Measurements from ENCODE around the gene NACA2.

NACA2 gene

DNA sequence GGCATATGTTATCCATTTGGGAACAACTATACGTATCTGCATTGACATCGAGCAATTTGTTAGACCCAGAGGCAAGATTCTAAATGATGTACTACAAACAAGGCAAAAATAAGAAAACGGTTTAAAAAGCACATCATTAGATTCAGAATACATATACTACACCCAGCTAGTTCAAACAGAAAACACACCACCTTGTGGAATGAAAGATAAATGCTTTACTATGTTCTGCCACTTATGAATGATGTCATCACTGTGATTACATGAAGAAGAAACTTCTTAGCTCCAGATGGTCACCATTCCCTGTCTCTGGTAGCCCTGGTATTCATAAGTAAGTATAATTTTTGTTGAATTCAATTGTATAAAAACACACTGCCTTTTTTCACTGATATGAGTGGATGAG is 7.8 kb downstream of the NACA2 start:
- Histone ChIP-seq H3K4me3 (ENCODE audit: low read depth in 1 of 2, low read length in 1 of 2) (no peak overlapping the region), H3K27me3 (peaks cover 68% of the 10 kb centered on the region), H3K27ac (no peak overlapping the region), H3K36me3 (no peaks in the 10 kb centered on the region), H3K9me3 (no peaks in the 10 kb centered on the region), H3K4me1 (ENCODE audit: control insufficient read depth in 1 of 2, insufficient read depth in 1 of 2, low read depth in 1 of 2, low read length in 1 of 2) (no peaks in the 10 kb centered on the region)
- TF ChIP-seq, protein P1, sequence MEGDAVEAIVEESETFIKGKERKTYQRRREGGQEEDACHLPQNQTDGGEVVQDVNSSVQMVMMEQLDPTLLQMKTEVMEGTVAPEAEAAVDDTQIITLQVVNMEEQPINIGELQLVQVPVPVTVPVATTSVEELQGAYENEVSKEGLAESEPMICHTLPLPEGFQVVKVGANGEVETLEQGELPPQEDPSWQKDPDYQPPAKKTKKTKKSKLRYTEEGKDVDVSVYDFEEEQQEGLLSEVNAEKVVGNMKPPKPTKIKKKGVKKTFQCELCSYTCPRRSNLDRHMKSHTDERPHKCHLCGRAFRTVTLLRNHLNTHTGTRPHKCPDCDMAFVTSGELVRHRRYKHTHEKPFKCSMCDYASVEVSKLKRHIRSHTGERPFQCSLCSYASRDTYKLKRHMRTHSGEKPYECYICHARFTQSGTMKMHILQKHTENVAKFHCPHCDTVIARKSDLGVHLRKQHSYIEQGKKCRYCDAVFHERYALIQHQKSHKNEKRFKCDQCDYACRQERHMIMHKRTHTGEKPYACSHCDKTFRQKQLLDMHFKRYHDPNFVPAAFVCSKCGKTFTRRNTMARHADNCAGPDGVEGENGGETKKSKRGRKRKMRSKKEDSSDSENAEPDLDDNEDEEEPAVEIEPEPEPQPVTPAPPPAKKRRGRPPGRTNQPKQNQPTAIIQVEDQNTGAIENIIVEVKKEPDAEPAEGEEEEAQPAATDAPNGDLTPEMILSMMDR (IDR thresholded peaks at IDR 0.05), result no peak

DNA sequence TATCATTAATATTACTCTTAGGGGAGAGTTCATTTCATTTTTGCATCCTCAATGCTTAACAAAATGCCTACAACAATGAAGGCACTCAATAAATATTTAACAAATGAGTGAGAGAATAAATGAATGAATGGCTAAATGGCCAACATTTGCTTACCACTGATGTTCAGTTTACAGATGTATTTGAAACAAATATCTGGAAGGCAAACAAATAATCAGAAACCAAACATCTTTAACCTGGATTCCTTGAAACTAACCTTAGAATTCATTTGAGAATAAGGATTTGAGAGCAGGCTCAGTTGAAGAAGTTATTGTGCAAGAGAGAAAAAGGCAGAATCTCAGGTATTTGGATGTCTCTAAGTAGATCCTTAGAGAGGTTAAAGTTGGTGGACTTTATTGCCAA is 8.4 kb downstream of the NACA2 start:
- Histone ChIP-seq H3K9me3 (no peaks in the 10 kb centered on the region), H3K36me3 (no peaks in the 10 kb centered on the region), H3K4me1 (ENCODE audit: control insufficient read depth in 1 of 2, insufficient read depth in 1 of 2, low read depth in 1 of 2, low read length in 1 of 2) (no peaks in the 10 kb centered on the region), H3K4me3 (ENCODE audit: low read depth in 1 of 2, low read length in 1 of 2) (no peak overlapping the region), H3K27me3 (peaks cover 68% of the 10 kb centered on the region), H3K27ac (no peak overlapping the region)
- TF ChIP-seq, protein P1 (IDR thresholded peaks at IDR 0.05), result no peak

DNA sequence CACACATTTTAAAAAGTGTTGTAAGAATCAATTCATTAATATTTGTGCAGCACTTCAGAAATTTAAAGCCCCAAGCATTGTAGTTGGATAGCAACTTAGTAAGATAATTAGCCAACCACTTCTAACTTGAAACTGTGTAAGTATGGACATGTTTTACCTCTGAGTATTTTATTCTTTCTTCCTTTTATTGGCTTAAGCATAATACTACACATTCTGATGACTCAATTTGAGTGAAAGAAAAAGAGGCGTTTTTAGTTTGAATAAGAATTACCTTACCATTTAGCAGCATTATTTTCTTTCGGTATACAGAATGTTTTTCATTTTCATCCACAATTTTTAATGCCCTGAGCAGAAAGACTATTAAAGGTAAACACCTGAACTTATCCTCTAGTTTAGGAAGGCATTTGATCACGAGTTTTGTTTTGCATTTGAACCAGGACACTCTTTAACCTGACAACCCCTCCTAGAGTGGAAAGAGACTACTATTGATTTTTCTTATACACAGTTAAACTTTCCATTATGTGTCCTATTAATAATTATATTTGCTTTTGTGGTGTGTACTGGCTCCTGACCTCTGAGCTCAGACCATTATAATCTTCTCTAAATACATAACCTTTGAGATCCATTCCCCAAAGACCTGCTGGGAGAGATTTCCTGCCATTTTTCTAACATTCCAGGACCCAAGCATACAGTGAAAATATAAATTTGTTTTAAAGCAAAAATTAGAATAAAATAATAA is 9.2 kb downstream of the NACA2 start:
- H3K9me3 ChIP-seq, result no peaks in the 10 kb centered on the region
- no peaks in the 10 kb centered on the region for H3K36me3 ChIP-seq
- no peak overlapping the region for H3K27ac ChIP-seq
- H3K4me1 ChIP-seq (ENCODE audit: control insufficient read depth in 1 of 2, insufficient read depth in 1 of 2, low read depth in 1 of 2, low read length in 1 of 2), result no peaks in the 10 kb centered on the region
- H3K4me3 ChIP-seq (ENCODE audit: low read depth in 1 of 2, low read length in 1 of 2), result no peak overlapping the region
- H3K27me3 ChIP-seq, result peaks cover 66% of the 10 kb centered on the region
- TF ChIP-seq, protein P1 (IDR thresholded peaks at IDR 0.05), result no peak

DNA sequence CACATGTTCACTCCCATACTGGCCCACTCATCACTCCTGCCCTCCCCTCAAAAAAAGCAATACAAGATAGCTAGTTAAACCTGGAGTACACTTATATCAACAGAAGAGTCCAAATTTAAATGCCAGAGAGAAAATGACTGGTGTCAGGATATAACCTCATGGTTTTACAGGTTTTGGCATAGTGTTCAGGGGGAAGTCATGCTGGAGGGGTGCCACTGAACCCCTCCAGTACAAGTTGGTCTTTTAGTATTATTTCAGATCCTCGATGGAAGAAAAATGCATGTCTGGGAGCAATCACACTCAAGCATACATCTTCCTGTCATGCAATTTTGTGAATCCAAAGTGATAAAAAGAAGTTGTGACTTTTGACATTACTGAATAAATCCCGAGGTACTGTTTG is 10.5 kb downstream of the NACA2 start:
- Histone ChIP-seq H3K27me3 (peaks cover 74% of the 10 kb centered on the region), H3K9me3 (no peaks in the 10 kb centered on the region), H3K4me3 (ENCODE audit: low read depth in 1 of 2, low read length in 1 of 2) (no peak overlapping the region), H3K36me3 (no peaks in the 10 kb centered on the region), H3K4me1 (ENCODE audit: control insufficient read depth in 1 of 2, insufficient read depth in 1 of 2, low read depth in 1 of 2, low read length in 1 of 2) (no peaks in the 10 kb centered on the region), H3K27ac (no peak overlapping the region)
- TF ChIP-seq, protein P1 (IDR thresholded peaks at IDR 0.05), result no peak

DNA sequence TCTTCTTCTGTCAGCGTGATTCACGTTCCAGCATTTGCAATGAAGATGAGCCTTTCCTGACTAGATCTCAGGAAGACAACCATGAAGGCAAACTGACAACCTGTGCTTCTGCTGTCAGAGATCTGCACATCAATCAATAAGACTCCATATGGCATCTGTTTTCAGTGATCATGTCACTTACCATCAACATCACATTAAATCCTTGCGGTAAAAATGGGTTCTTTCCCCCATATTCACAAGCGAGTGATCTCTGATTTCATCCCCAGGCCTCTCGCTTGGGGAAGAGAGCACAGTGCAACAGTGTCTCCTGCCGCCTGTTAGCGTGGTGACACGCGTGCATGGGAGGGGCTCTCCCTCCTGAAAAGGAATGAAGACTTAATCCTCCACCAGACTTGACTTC is 11.1 kb downstream of the NACA2 start:
- TF ChIP-seq, protein P1 (IDR thresholded peaks at IDR 0.05), result no peak

More for the DNA sequence above, 11.1 kb downstream of the NACA2 start:
- H3K9me3 ChIP-seq, result no peaks in the 10 kb centered on the region
- H3K27ac ChIP-seq, result no peak overlapping the region
- H3K4me3 ChIP-seq (ENCODE audit: low read depth in 1 of 2, low read length in 1 of 2), result no peak overlapping the region
- H3K27me3 ChIP-seq, result peaks cover 79% of the 10 kb centered on the region
- no peaks in the 10 kb centered on the region for H3K36me3 ChIP-seq
- no peaks in the 10 kb centered on the region for H3K4me1 ChIP-seq (ENCODE audit: control insufficient read depth in 1 of 2, insufficient read depth in 1 of 2, low read depth in 1 of 2, low read length in 1 of 2)

All from neutrophil (primary cell).